Caki2 (cell line): Measurements from ENCODE around the gene SP5. TPM values are rescaled to one million over a fixed set of nuclear protein-coding genes. Genes with fewer than 3 reads are reported as not detected.

Experiments used
- DNase-seq: peaks from one replicate; pipeline ENCODE4 v3.0.0-alpha.2; 2015; ENCODE audit warnings: low read depth
- in situ Hi-C: cut with HindIII; loops from 2 replicates; pipeline ENCODE4 v1.10.0; 2016; ENCODE audit warnings: low sequenced_read_pairs, low pct_unique_long_range_greater_than_20kb, mixed read lengths
- total RNA-seq: library from RNA; depleted of rRNA; stranded (reverse); fragments of >200 nt; shearing (Covaris generic); gene quantifications from 2 replicates; pipeline ENCODE4 v1.2.3, GENCODE V29; 2014; ENCODE audit warnings: low replicate concordance

Gene SP5
- total RNA-seq, 1 experiment from 2014 or later, result 1.8 TPM

- in situ Hi-C loops, result no loop called here
- DNase-seq, result no peak
Measured at GRCh38 chr2:170707821-170708795, 7.0 kb upstream of the SP5 start.

GRCh38 chr2:170710609-170710979 lies 4.5 kb upstream of the SP5 start:
- no peak for DNase-seq
- in situ Hi-C loops, result no loop called here

- DNase-seq, result no peak
- in situ Hi-C loops, result no loop called here
Measured at GRCh38 chr2:170711196-170711773, 3.9 kb upstream of the SP5 start.

DNA sequence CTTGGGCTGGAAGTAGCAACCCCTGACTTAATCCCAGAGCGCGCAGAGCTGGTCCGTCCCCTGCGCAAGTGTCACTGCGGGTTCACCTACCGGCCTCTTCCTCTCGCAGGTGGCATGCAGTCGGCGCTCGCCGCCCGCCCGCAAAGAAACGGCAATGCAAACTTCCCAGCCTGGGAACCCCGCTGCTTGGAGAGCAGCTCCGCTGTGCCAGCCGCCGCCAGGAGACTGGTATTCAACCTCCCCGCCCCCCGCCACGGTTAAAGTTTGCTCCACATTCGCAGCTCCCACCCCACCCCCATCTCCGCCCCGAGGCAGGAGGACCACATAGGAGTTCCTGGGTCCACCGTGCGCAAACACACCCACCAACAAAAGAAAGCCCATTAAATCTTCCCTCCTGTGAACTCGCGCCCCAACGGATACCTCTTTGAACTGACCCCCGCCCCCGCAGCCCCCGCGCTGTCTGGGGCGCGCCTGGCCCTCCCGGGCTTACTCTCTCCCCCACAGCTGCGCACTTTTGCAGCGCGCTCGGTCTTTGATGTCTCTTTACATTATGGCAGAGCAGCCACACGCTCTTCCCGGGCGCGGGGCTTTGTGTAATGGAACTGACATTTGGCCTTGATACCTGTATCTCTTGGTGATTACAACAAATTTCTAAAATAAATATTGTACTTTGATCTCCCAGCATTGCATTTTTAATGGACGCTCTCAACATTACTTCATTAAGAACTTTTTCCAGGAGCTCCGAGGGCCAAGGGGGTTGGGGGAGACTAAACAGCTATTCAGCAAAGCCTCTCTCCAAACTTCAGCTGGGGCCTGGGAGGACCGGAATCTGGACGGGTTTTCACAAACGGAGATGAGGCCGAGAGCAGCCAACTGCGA lies 3.1 kb upstream of the SP5 start:
- in situ Hi-C loops, result no loop called here
- DNase-seq, result no peak

- DNase-seq, result no peak
- in situ Hi-C loops, result no loop called here
Measured at GRCh38 chr2:170712653-170713542, 2.2 kb upstream of the SP5 start.

- no peak for DNase-seq
- in situ Hi-C loops, result no loop called here
Measured at GRCh38 chr2:170713543-170714380, 1.4 kb upstream of the SP5 start.

GRCh38 chr2:170714381-170715061 lies 616 bp upstream of the SP5 start:
- in situ Hi-C loops, result no loop called here
- DNase-seq, result peak; percentile 54

- no peak for DNase-seq
- in situ Hi-C loops, result no loop called here
Measured at GRCh38 chr2:170715932-170716777, 1.0 kb downstream of the SP5 start.

- no peak for DNase-seq
- in situ Hi-C loops, result no loop called here
Measured at GRCh38 chr2:170716851-170717598, 1.9 kb downstream of the SP5 start.

DNA sequence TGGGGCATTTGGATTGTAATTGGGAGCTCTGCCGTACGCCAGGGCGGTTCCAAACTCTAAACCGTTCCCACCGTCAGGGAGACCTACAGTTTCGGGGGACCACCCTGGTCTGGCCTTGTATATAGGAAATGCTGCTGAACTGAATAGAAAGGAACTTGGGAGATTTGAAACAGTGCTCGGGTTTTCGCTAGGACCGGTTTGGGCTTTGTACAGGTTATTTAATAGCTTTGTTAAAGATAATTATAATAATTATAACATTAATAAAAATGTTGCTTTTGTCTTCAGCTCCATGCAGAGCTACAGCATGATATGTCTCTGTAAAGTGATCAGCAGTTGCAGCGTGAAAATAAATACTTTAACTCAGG lies 2.4 kb downstream of the SP5 start:
- in situ Hi-C loops, result no loop called here
- no peak for DNase-seq

- DNase-seq, result no peak
- in situ Hi-C loops, result no loop called here
Measured at GRCh38 chr2:170717991-170718589, 3.0 kb downstream of the SP5 start.

DNA sequence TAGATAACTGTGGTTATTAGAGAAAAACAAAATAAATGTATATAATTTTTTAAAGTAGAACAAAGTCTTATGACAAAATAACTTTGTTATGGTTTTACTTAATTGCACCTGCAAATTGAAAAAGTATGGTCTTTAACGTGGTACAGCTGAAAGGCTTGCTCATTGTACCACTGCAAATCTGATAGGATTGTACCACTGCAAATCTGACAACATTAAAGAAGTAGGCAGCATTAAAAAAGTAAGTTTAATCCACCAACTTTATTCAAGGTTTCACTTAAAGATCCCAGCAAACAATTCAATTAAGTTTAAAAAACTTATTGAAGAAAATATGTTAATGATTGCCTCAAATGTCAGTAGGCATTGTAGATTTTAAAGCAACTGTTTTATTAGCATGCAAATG lies 4.7 kb downstream of the SP5 start:
- no peak for DNase-seq
- in situ Hi-C loops, result no loop called here

DNA sequence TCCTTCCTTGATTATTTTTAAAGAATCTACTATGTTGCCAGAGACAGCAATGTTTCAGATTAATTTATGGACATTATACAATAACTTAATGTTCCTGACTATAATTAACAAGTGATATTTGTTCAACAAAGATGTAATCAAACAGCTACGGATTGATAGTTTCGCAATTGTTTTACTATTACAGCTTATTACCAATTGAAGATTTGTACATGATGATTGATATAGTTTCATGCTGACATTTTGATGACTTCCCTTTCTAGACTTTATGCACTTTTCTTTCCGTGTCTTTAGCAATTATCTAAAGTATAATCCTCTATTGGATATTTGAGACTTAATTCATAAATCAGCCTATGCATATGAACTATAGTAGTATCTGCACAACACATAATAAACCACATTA lies 6.5 kb downstream of the SP5 start:
- DNase-seq, result no peak
- in situ Hi-C loops, result no loop called here

DNA sequence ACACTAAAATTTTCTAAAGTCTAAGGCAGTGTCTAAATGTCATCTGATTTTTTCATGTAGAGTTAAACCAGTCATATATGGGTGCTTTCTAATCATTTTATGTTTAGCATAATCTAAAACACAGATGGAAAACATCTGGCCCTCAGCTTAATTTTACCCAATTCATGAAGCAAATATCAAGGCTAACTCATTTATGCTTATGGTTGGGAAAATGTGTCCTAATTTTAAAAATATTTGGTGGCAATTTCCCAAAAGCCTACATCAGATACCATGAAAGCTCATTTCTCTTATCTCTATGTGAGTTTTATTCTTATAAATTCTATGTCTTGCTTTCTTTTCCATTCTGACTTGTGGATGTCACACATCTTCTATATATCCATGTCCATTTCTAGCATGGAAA lies 7.2 kb downstream of the SP5 start:
- in situ Hi-C loops, result no loop called here
- DNase-seq, result no peak

GRCh38 chr2:170723446-170723958 lies 8.4 kb downstream of the SP5 start:
- in situ Hi-C loops, result no loop called here
- no peak for DNase-seq
